ENCODE data around the gene RALA. TPM values are rescaled to one million over a fixed set of nuclear protein-coding genes. Genes with fewer than 3 reads are reported as not detected.
A peak's percentile ranks its signal among the peaks of the same experiment; 100 is the strongest.

Gene RALA
- total RNA-seq, 2 donors from 2014 or later = 21.6 to 22.6 TPM

DNA sequence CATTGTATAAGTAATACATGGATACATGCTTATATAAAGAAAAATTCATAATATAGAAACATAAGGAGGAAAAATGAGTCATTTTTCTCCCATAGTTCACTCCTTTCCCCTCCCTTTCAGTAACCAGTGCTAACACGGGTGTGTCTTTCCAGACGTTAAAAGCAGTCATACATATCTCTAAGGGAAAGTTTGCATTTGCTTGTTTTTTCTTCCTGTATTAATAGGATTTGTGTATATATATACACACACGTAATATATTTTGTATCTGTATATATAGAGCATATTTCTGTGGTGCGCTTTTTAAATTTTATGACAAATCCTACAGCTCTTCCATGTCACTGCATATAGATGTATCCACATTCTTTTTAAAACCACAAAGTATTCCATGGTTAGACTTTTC is 78.8 kb downstream of the RALA start:
- ATAC-seq = no peak
- DNase-seq = no peak
- intact Hi-C loops (cut with DNase I) = no loop called here

DNA sequence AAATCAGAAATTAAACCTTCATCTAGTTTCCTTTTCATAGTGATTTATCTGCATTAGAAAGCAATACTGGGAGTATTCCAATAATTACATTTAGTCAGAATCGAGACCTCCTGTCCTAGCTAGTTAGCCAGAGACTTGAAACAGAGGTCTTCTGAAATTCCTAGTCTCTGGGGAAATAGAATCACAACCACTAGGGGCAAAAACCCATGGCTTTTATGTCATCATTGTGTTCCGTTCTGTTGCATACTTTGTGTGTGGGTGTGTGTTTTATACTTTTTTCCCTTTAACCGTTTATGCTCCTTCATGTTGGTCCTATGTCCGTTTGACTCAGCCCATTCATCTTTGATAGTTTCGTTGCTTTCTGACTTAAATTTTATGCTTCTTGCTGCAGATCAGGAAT is 79.8 kb downstream of the RALA start:
- intact Hi-C loops (cut with DNase I) = no loop called here
- ATAC-seq (no peak), DNase-seq (no peak)

DNA sequence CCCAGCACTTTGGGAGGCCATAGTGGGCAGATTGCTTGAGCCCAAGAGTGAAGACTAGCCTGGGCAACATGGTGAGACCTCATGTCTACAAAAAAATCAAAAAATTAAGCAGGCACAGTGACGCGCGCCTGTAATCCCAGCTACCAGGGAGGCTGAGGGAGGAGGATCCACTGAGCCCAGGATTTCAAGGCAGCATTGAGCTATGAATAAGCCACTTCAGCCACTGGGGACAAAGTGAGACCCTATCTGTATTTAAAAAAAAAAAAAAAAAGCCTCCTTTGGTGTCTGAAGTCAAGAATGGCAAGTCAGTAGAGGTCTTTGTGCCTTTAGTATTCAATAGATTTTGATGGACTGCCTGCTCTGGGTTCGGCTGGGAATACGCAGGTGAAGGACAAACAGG is 85.7 kb downstream of the RALA start:
- no peak for ATAC-seq
- intact Hi-C loops (cut with DNase I) = no loop called here
- DNase-seq = no peak

DNA sequence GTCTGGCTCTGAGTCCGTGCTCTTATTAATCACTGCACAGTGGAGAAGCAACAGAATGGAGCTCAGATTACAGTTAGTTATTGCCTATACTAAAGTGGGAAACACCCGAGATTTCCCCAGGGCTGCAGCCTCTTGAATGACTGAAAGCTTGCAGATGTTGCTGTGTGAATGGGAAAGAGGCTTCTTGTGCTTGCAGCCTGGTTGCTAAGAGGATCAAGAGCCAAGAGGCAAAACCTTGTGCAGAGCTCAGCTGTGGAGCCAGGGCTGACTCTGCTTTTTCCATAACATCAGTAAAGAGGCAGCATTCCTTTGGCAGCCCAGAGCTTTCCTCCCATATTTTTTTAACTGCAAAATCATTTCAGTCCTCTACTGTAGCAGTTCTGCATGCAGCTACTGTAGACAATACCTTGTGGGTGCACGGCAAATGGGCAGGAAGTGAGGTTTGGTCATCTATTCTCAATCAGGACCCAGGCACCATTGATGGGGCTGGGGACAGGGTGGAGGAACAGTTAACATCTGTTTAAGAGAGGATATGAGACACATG is 86.5 kb downstream of the RALA start:
- ATAC-seq (peak; percentile 89 to 90), DNase-seq (peak; percentile 31)
- intact Hi-C loops (cut with DNase I) = no loop called here

DNA sequence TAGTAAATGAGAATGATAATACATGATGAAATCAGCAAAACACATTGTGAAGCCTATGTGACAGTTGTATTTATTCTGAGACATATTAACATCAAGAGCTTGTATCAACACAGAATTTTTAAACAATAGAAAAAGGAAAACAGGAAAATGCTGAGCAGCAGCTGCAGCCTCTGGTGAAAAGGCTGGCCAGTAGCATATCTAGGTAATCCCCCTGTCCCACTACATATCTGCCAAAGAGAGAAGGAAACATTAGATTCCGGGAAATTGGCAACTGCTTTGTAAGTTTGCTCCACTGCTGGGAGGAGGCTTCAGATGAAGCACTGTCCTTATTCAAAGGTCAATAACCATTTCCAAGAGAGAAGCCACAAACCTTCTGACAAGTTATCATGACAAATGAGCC is 89.4 kb downstream of the RALA start:
- DNase-seq = no peak
- intact Hi-C loops (cut with DNase I) = no loop called here
- no peak for ATAC-seq

DNA sequence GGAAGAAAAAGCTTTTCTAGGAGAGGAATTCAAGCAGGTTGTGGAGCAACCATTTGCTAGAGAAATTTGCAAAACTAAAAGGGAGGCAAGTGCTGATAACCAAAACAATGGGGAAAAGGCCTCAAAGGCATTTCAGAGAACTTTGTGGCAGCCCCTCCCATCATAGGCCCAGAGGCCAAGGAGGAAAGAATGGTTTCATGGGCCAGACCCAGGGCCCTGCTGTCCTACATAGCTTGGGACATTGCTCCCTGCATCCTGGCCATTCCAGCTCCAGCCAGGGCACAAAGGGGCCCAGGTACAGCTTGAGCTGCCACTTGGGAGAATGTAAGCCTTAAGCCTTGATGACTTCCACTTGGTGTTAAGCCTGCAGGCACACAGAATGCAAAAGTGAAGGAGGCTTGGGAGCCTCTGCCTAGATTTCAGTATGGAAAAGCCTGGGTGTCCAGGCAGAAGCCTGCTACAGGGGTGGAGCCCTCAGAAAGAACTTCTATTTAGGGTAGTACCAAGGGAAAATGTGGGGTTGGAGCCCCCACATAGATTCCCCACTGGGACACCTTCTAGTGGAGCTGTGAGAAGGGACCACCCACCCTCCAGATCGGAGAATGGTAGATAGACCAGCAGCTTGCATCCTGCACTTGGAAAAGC is 91.2 kb downstream of the RALA start:
- intact Hi-C loops (cut with DNase I) = no loop called here
- ATAC-seq (no peak), DNase-seq (no peak)

DNA sequence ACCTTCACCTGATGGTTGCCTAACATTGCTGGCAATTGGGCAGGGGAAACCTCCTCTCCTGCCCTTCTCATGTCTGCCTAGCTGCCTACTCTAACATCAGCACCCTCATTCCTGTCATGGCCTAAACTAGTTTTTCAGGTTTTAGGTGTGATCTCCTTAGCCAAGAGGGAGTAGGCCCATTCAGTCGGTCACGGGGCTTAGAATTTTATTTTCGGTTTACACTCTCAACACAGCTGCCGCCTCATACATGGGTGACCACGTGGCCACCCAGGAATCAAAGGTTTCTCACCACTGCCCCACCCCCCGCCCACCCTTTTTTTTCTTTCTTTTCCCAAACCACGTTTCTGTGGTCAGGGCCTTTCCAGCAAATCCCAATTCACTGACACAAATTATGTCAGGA is 97.2 kb downstream of the RALA start:
- intact Hi-C loops (cut with DNase I) = no loop called here

DNA sequence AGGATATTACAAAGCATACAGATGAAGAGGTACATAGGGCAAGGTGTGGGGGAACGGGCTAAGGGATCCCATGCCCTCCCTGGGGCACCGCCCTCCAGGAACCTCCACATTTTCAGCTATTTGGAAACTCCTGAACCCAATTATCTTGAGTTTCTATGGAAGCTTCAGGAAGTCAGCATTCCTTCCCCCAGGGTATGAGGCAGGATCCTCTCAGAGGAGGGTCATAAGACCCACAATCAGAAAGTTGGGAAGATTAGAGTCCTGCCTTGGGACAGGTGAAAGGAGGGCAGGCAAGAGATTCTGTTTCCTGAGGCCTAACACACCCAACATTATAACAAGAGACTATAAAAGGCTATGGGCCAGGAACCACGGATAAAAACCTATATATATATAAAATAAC is 98.0 kb downstream of the RALA start:
- ATAC-seq = no peak
- no peak for DNase-seq
- intact Hi-C loops (cut with DNase I) = no loop called here

More for the DNA sequence above, 97.2 kb downstream of the RALA start:
- ATAC-seq (no peak), DNase-seq (no peak)

DNA sequence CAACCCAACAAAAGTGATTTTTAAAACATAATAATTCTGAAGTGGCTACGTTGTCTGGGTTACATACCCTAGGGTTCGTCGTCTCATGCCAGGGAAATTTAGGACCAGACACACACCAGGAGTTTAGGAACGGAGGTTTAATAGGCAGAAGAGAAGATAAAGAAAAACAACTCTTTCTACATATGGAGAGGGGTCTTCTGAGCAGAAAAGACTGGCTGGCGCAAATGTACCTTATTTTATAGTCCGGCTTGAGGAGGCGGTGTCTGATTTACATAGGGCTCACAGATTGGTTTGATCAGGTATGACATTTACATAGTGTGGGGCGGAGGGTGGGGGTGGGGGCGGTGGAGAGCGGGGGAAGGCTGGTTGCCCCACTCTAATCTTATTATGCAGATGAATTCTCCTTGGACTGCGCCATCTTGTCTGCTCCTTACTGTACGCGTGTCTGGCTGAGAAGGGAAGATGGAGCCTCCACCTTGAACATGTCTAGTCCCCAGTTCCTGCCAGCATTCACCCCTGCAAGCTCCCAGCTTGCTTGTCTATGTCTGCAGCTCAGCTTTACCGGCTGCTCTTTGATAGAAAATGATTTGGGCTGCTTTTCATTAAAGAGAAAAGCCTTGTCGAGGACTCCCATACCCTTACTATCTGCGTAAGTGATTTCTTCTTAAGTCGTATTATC is 98.7 kb downstream of the RALA start:
- DNase-seq (no peak), ATAC-seq (no peak)
- intact Hi-C loops (cut with DNase I) = no loop called here

DNA sequence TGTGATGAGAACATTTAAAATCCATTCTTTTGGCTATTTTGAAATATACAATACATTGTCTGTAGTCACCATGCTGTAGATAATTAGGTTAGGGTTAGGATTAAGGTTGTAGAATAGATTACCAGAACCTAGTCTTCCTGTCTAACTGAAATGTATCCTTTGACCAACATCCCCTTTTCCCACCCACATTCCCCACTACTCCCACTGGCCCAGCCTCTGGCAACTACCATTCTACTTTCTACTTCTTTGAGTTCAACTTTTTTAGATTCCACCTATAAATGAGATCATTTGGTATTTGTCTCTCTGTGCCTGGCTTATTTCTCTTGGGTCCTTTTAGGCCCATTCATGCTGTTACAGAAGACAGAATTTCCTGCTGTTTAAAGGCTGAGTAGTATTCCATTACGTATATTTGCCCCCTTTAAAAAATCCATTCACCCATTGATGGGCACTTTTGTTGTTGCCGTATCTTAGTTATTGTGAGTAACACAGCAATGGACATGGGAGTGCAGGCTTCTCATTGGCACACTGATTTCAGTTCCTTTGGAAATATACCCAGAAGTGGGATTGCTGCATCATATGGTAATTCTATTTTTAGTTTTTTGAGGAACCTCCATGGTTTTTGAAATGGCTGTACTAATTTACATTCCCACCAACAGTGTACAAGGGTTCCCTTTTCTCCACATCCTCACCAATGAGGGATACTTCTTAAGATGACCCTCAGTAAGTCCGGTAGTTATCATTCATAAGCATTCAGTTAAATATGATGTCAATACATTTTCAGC is 104.0 kb downstream of the RALA start:
- intact Hi-C loops (cut with DNase I) = no loop called here
- DNase-seq = no peak
- ATAC-seq = peak in 1 of 2 donors; percentile 25

DNA sequence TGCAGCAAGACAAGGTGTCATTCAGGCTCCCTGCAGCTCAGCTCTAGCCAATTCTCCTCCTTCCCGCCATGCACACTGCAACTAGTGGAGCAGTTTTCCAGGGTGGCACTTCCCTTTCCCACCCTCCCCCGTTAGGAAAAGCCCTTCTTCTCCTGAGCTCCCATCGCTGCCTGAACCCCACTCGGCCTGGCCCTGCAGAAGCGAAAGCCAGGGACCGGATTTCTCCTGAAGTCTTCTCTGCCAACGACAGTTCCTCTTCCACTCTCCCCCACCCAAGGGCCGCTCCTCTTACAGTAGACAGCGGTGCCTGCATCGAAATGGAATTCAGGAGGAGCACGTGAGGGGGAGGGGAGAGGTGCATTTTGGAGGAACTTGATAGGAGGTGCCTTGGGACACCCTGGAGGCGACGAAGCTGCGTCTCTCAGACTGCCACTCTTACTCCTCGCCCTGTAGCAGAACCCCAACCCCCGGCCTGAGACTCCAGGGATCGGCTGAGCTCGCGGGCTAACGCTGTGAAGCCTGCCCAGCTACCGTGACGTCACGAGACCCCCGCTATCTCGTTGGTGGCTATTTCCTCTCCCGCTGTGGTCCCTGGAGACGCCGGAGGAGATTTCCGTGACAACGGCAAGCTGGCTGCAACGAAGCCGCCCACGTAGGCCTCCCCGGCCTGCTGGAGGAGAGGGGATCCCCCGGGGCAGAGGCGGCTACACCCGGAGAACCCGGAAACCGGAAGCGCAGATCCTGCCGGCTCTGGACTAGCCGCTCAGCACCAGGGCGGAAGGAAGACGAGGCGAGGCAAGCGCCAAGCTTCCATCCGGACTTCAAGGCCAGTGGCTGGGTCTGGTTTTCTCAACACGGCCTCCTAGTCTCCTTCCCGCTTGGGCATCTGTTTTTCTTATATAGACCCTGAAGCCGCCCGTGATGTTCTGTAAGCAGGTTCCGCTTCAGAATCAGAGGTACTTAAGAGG is 109.7 kb downstream of the RALA start:
- DNase-seq = peak; percentile 98
- ATAC-seq = peak; percentile 98
- intact Hi-C loops (cut with DNase I) = loop anchor here in 1 of 2 donors (5.0 kb wide), 1 partner anchor 111 kb away; the partner anchor contains the start of gene RALA

DNA sequence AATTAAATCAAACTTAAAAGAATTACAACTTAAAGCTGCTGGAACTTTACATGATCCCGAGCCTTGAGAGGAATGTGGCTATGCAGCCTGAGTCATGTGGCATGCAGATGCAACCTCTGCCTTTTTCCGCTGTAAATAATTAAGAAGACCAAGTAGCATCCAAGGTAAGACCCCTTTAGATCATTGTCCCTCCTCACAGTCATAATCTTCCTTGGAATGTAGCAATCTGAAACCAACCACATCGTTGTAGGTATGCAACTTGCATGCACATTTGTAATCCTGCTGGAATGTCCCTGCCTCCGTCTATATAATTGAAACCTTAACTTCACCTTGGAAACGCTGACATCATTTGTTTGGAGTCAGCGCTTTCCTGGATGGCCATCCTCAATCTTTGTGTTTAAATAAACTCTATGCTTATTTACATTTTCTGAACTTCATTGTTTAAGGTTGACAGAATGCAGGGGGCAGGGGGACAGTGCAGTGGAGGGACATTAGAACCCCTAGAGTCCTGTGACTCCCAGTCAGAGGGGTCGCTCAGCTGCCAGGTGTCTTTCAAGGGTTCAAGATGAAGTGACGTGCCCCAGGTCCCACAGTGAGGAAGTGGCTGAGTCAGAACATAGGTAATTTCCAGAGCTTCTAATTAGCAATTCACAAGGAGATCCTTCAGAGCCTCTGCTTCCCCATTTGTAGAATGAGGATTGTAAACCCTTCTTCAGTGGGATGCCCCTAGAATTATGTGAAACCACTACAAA is 110.7 kb downstream of the RALA start:
- DNase-seq (no peak), ATAC-seq (no peak)
- intact Hi-C loops (cut with DNase I) = loop anchor here in 1 of 2 donors (5.0 kb wide), 1 partner anchor 112 kb away; the partner anchor contains the start of gene RALA

DNA sequence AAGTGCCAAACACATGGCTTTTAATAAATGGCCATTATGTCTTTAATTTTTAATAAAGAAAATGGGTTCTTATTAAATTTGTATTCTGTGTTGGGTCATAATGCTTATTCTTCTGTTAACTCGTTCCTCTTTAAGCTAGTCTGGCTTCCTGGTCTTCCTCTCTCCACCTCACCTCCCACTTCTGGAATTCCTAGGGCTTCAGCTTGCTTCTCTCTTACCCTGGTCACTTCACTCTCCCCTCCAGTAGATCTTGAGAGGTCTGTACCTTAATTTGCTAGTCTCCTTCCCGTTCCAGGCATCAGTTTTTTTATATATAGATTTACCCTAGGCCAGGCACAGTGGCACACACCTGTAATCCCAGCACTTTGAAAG is 111.2 kb downstream of the RALA start:
- ATAC-seq (no peak), DNase-seq (no peak)
- intact Hi-C loops (cut with DNase I) = loop anchor here in 1 of 2 donors (5.0 kb wide), 1 partner anchor 112 kb away; the partner anchor contains the start of gene RALA

DNA sequence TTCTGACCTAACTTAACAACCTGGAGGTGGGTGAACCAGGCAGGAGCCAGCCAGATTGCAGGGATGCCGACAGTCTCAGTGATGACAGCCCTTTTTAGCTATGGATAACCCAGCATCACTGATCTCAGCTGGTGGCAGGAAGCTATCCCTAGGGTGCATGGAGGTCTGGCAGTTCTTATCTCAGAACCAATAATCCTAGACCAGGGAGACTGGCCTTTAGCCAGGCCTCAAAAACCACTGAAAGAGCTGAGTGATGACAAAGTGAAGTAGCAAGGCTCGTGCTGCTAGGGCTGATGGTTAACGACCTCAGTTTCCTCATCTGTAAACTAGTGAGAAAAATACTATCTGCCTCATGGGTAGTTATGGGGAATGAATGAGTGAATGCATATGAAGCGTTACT is 112.5 kb downstream of the RALA start:
- intact Hi-C loops (cut with DNase I) = no loop called here
- DNase-seq (no peak), ATAC-seq (no peak)

DNA sequence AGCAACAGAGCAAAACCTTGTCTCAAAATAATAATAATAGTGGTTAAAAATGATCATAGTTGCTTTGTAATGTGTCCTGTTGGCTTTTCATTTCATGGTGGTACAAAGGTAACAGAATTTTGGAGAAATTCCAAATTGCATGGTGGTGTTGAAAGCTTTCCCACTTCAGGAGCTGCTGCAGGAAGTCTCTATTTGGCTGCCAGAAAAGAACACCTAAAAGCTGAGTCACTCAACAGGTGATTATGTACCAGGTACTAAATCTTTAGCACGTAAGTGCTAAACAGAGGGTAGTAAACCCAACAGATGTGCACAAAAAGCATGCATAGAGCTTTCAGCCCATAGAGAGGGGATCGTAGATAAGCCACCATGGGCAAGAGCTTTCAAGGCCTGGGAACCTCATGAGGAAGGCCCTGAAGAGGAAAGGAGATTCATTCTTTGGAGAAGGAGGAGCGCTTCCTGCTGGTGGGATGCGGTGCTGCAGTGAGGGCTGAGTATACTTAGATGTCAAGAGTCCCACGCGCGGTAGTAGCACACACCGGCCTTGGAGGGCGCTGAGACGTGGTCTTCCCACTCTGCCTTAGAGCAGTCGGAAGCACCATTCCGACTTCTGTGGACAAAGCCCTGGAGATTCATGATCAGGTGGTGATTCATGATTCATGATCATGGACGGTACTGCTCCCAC is 118.7 kb downstream of the RALA start:
- DNase-seq = no peak
- peak in 1 of 2 donors; percentile 51 for ATAC-seq
- intact Hi-C loops (cut with DNase I) = loop anchor here in 1 of 2 donors (2.0 kb wide), 1 partner anchor 161 kb away; no protein-coding TSS in a partner anchor

DNA sequence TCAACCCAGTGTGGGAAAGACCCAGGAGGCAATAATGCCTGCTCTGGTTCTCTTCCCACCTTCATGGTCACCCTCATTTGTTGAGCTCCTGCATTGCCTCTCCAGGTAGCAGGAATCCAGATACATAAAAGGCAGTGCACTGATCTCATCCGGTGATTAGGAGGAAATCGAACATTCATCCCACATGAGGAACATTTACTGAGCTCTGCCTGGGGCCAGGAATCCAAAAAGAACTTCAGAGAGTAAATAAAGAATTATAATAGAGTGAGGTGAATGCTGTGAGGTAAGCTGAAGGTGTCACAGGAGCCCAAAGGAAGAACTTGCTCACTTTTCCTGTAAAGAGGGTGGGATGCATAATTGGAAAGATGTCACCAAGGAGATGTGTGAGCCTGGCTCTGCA is 121.2 kb downstream of the RALA start:
- ATAC-seq (no peak), DNase-seq (no peak)
- intact Hi-C loops (cut with DNase I) = no loop called here

DNA sequence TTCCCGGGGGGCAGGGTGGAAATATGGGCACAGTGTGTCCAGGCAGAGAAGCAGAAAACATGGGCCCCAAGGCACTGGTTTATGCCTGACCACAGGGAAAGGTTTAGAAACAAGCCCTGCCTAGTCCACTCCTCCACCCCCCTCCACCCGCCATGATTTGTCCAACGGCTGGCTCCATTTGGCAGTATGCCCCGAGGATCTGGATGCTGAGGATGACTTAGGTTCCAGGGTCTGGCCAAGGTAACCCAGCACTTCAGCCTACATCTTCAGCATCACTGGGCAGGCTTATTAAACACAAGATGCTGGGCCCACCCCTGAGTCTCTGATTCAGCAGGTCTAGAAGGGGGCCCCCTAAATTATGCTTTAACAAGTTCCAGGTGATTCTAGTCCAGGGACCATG is 121.9 kb downstream of the RALA start:
- no peak for ATAC-seq
- DNase-seq = no peak
- intact Hi-C loops (cut with DNase I) = no loop called here
